Peyer's patch (tissue), 4 donors: ENCODE measurements around the gene KANSL1.

Experiments
- POLR2A ChIP-seq, 2 donors: fragments of 450-650 bp; IDR thresholded peaks; one replicate each; pipeline ENCODE4 v1.5.1; 2017; ENCODE audit warnings: antibody characterized with exemption in 2 of 2, mild to moderate bottlenecking in 2 of 2, moderate library complexity in 2 of 2
- TF ChIP-seq, protein P1 (sequence below), 6 experiments: fragments of 450-650 bp in 4 of 6; fragments of 200-600 bp in 2 of 6; sonication (generic) in 1 of 6; IDR thresholded peaks; one replicate each; pipeline ENCODE4 v1.5.1; 2017 to 2019; ENCODE audit warnings: antibody characterized with exemption in 6 of 6, mild to moderate bottlenecking in 3 of 6, moderate library complexity in 1 of 6

DNA sequence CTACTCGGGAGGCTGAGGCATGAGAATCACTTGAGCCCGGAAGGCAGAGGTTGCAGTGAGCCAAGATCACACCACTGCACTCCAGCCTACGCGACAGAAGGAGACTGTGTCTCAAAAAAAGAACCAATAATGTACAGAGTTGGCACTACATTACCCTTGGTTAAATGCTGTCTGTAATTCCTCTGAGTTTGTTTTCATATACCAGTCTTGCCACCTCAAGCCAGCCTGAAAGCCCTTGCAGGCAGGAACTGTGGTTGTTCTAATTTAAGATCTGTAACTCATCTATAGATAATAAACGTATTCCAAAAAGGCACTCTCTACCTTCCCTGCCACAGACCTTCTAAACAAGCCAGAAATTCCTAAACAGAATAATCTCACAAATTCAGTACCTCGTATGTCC, 4.3 kb upstream of the KANSL1 start:
- no peak for TF ChIP-seq POLR2A (IDR thresholded peaks at IDR 0.05)
- TF ChIP-seq, protein P1, sequence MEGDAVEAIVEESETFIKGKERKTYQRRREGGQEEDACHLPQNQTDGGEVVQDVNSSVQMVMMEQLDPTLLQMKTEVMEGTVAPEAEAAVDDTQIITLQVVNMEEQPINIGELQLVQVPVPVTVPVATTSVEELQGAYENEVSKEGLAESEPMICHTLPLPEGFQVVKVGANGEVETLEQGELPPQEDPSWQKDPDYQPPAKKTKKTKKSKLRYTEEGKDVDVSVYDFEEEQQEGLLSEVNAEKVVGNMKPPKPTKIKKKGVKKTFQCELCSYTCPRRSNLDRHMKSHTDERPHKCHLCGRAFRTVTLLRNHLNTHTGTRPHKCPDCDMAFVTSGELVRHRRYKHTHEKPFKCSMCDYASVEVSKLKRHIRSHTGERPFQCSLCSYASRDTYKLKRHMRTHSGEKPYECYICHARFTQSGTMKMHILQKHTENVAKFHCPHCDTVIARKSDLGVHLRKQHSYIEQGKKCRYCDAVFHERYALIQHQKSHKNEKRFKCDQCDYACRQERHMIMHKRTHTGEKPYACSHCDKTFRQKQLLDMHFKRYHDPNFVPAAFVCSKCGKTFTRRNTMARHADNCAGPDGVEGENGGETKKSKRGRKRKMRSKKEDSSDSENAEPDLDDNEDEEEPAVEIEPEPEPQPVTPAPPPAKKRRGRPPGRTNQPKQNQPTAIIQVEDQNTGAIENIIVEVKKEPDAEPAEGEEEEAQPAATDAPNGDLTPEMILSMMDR (IDR thresholded peaks at IDR 0.05): no peak
